ENCODE measurements around the gene FAM98C.
"Not testable (repeated sequence)": the region's sequence is repeated elsewhere in the genome, so short reads cannot be mapped to it uniquely, and the experiment has no call there.

The FAM98C gene

DNA sequence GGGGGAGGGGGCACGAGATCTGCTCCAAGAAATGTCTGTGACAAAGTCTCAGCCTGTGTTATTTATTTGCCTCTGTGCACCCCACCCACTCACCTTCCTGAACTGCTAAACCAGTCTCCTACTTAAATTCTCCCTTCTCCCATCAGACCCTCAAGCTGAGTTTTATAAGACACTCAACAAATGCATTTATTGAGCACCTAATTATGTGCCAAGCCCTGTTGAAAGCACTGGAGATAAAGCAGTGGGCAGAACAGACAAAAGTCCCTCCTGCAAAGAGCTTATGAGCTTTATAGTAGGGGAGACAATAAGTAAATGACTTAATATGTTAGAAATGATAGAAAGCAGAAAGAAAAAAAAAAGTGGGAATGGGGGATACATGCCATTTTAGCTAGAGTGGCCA, 3.4 kb upstream of the FAM98C start:
- TF ChIP-seq, protein P1, sequence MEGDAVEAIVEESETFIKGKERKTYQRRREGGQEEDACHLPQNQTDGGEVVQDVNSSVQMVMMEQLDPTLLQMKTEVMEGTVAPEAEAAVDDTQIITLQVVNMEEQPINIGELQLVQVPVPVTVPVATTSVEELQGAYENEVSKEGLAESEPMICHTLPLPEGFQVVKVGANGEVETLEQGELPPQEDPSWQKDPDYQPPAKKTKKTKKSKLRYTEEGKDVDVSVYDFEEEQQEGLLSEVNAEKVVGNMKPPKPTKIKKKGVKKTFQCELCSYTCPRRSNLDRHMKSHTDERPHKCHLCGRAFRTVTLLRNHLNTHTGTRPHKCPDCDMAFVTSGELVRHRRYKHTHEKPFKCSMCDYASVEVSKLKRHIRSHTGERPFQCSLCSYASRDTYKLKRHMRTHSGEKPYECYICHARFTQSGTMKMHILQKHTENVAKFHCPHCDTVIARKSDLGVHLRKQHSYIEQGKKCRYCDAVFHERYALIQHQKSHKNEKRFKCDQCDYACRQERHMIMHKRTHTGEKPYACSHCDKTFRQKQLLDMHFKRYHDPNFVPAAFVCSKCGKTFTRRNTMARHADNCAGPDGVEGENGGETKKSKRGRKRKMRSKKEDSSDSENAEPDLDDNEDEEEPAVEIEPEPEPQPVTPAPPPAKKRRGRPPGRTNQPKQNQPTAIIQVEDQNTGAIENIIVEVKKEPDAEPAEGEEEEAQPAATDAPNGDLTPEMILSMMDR (IDR thresholded peaks at IDR 0.05; ENCODE audit: low read depth, low read length): no peak
- DNase-seq (ENCODE audit: extremely low read depth, low read depth): no peak

DNA sequence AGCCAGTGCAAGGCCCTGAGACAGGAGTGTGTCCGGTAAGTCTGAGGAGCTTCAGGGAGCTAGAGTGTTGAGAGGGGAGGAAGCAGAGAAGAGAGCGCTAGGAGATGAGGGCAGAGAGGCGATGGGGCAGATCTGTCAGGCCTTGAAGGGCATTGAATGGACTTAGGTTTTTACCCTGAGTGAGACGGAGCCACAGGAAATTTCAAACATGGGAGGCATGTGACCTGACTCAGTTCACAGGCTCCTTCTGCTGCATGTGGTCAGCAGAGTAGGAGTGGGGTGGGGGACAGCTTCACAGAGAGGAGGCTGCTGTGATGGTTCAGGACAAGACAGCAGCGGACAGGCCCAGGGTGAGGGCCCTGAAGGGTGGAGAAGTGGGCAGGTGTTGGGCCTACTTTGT, 2.5 kb upstream of the FAM98C start:
- DNase-seq (ENCODE audit: extremely low read depth, low read depth): no peak
- TF ChIP-seq, protein P1 (IDR thresholded peaks at IDR 0.05; ENCODE audit: low read depth, low read length): no peak

DNA sequence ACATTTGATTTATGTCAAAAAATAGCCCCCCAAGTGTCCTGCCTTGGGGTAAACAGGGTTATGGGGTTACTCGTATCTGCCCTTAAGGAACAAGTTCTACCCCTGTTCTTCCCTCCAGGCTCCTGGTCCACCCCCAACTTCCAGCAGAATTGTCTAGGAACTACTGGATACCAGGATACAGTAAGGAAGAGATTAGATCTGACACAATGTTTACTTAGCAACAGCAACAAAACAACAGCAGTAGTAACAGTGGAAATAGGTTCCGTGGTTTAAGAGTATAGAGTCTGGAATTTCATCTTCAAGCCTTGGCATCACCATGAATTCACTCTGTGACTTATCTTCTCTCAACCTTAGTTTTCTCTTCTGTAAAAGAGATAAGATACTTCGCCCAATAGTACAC, 1.7 kb upstream of the FAM98C start:
- no peak for DNase-seq (ENCODE audit: extremely low read depth, low read depth)
- TF ChIP-seq, protein P1 (IDR thresholded peaks at IDR 0.05; ENCODE audit: low read depth, low read length): no peak

DNA sequence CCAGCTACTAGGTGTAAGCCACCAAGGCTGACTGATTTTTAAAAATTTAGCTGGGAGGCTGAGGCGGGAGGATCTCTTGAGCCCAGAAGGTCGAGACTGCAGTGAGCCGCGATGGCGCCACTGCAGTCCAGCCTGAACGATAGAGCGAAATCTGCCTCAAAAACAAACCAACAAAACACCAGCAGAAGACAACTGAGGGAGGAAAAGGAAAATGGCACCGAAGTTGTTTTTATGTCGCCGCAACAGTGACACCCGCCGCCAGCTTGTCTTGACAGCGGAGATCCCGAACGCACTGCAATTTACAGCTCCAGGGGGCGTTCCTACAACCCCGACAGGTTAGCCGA, 298 bp upstream of the FAM98C start:
- TF ChIP-seq, protein P1 (IDR thresholded peaks at IDR 0.05; ENCODE audit: low read depth, low read length): no peak

DNA sequence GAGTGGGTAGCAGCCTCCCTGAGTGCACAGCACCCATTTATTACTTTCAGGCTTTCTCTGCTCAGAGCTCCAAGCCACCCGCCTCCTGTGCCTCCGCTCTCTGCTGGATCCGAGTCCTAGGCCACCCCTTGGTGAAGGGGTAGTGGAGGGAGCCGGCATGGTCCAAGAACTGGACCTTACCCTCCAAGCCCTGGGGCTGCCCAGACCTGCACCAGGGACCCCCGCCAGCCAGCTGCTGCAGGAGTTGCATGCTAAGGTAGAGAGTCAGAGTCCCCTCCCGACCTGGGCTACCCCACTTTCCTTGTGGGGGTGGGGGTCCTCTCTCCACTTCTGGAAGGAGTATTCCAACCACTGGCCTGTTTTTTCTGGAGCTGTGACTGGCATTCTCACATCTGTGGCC, 2.0 kb downstream of the FAM98C start:
- no peak for DNase-seq (ENCODE audit: extremely low read depth, low read depth)
- TF ChIP-seq, protein P1 (IDR thresholded peaks at IDR 0.05; ENCODE audit: low read depth, low read length): no peak

More for the DNA sequence above, 298 bp upstream of the FAM98C start:
- DNase-seq (ENCODE audit: extremely low read depth, low read depth): no peak

DNA sequence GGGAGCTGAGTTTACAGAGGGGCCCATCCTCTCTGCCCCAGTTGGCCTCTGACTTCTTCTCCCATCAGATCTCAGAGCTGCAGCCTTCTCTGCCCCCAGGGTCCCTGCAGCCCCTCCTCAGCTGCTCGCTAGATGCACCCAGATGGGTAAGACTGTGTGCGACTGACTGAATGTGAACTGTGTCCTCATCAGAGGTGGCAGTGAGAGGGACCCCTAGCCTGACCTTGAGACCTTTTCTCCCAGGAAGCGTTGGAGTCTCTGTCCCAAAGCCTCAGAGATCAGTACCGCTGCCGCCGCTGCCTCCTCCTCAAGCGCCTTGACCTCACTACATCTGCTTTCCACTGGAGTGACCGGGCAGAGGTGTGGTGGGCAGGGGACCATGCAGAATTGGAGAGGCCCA, 2.4 kb downstream of the FAM98C start:
- TF ChIP-seq, protein P1 (IDR thresholded peaks at IDR 0.05; ENCODE audit: low read depth, low read length): no peak
- no peak for DNase-seq (ENCODE audit: extremely low read depth, low read depth)

DNA sequence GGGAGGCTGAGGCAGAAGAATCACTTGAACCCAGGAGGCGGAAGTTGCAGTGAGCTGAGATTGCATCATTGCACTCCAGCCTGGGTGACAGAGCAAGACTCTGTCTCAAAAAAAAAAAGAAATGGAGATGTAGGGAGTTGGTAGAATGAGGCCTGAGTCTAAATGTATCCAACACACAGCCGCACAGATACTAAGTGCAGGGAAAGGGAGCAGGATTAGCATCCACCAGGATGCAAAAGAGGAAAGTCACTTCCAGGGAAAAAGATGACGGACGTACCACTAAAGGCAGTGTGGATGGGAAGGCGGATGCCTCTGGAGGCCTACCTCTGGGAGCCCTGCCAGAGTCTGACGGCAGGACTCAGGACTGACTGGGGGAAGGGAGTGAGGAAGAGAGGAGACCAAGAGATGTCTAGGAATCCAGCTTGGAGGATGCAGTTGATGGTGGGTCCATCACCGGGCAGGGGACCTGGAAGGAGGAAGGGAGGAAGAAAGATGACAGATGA, 6.8 kb downstream of the FAM98C start:
- DNase-seq (ENCODE audit: extremely low read depth, low read depth): no peak
- TF ChIP-seq, protein P1 (IDR thresholded peaks at IDR 0.05; ENCODE audit: low read depth, low read length): no peak

DNA sequence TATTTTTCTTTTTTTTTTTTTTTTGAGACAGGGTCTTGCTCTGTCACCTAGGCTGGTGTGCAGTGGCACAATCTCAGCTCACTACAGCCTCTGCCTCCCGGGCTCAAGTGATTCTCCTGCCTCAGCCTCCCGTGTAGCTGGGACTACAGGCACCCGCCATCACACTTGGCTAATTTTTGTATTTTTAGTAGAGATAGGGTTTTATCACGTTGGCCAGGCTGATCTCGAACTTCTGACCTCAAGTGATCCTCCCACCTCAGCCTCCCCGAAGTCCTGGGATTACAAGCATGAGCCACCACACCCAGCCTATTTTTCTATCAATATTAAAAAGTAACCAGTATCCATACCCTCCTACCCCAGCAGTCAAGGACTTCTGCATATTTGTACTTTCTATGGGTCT, 7.5 kb downstream of the FAM98C start:
- DNase-seq (ENCODE audit: extremely low read depth, low read depth): not testable (repeated sequence)

Data from AG09319 (cell line).